Mucosa of descending colon (tissue), 3 donors: Measurements from ENCODE around the gene CNTNAP2. TPM values are rescaled to one million over a fixed set of nuclear protein-coding genes. Genes with fewer than 3 reads are reported as not detected.

Experiments
- ATAC-seq: fragments of 200-7000 bp; cut with Tn5 transposase; one replicate; pipeline ENCODE4 v1.9.1; 2020; ENCODE audit warnings: mild to moderate bottlenecking, moderate library complexity
- DNase-seq, 3 donors: peaks; one replicate each; pipeline ENCODE4 v3.0.0-alpha.2; 2020
- H3K36me3 ChIP-seq: fragments of 200-600 bp; one replicate; pipeline ENCODE4 v1.8.0; 2021; ENCODE audit warnings: low read depth, mild to moderate bottlenecking
- H3K4me1 ChIP-seq: fragments of 200-600 bp; one replicate; pipeline ENCODE4 v1.8.0; 2021; ENCODE audit warnings: low read depth, mild to moderate bottlenecking
- H3K4me3 ChIP-seq: fragments of 200-600 bp; one replicate; pipeline ENCODE4 v1.8.0; 2021; ENCODE audit warnings: mild to moderate bottlenecking
- H3K9me3 ChIP-seq: fragments of 200-600 bp; one replicate; pipeline ENCODE4 v1.8.0; 2021; ENCODE audit warnings: mild to moderate bottlenecking
- CTCF ChIP-seq: fragments of 200-600 bp; IDR thresholded peaks from one replicate; pipeline ENCODE4 v1.8.0; 2022; ENCODE audit warnings: antibody characterized with exemption, mild to moderate bottlenecking
- intact Hi-C, 2 donors: fragments of 100-400 bp; cut with DNase I in 1 of 2; cut with micrococcal nuclease in 1 of 2; formaldehyde crosslinking; loops; one replicate each; pipeline versions ENCODE4 v1.11.0 to v1.11.1; 2022; cut with DNase I, micrococcal nuclease
- total RNA-seq, 3 donors: library from RNA; stranded (reverse); fragmentation: NEBNext Ultra II Directional in 2 of 3; extraction: Animal tissue kit (Norgen Biotek cat#: 25700) in 2 of 3; gene quantifications; one replicate each; pipeline versions ENCODE4 v1.2.1 to v1.2.4, GENCODE V29; 2021 to 2023
- donor health status: DM: no; HTN: no; CAD: no; lungs with moderate emphysema.
- donor health status: DM: no; HTN: no; CAD: no.
- donor health status: DM: no; HTN: yes; CAD: no.

Gene CNTNAP2
- total RNA-seq, 3 donors from 2014 or later = 3.1 to 5.9 (median 4.2) TPM

GRCh38 chr7:148172920-148173319, 2056.3 kb downstream of the CNTNAP2 start:
- H3K36me3 ChIP-seq = no peaks in the 10 kb centered on the region
- ATAC-seq = no peak
- no peak for DNase-seq
- no peak overlapping the region for H3K4me3 ChIP-seq
- H3K4me1 ChIP-seq = no peaks in the 10 kb centered on the region
- no peak for TF ChIP-seq CTCF
- no peaks in the 10 kb centered on the region for H3K9me3 ChIP-seq
- intact Hi-C loops = no loop called here

GRCh38 chr7:148173369-148173768, 2056.8 kb downstream of the CNTNAP2 start:
- Histone ChIP-seq H3K9me3 (no peaks in the 10 kb centered on the region), H3K36me3 (no peaks in the 10 kb centered on the region), H3K4me3 (no peak overlapping the region), H3K4me1 (no peaks in the 10 kb centered on the region)
- DNase-seq (no peak), ATAC-seq (no peak)
- TF ChIP-seq CTCF = no peak
- intact Hi-C loops = no loop called here

GRCh38 chr7:148174376-148174775, 2057.8 kb downstream of the CNTNAP2 start:
- no peak for TF ChIP-seq CTCF
- no peaks in the 10 kb centered on the region for H3K9me3 ChIP-seq
- no peak for ATAC-seq
- no peak overlapping the region for H3K4me3 ChIP-seq
- no peaks in the 10 kb centered on the region for H3K36me3 ChIP-seq
- H3K4me1 ChIP-seq = no peaks in the 10 kb centered on the region
- intact Hi-C loops = no loop called here
- no peak for DNase-seq

- H3K36me3 ChIP-seq = no peaks in the 10 kb centered on the region
- no peak for ATAC-seq
Measured at GRCh38 chr7:148175512-148175911, 2058.9 kb downstream of the CNTNAP2 start.

GRCh38 chr7:148177972-148178371, 2061.4 kb downstream of the CNTNAP2 start:
- no peak overlapping the region for H3K4me3 ChIP-seq
- no peak for TF ChIP-seq CTCF
- ATAC-seq = no peak
- no peaks in the 10 kb centered on the region for H3K4me1 ChIP-seq
- no peak for DNase-seq
- no peaks in the 10 kb centered on the region for H3K36me3 ChIP-seq
- no peaks in the 10 kb centered on the region for H3K9me3 ChIP-seq
- intact Hi-C loops = no loop called here

More at GRCh38 chr7:148175512-148175911, 2058.9 kb downstream of the CNTNAP2 start:
- intact Hi-C loops = no loop called here
- no peak overlapping the region for H3K4me3 ChIP-seq
- H3K4me1 ChIP-seq = no peaks in the 10 kb centered on the region
- no peak for DNase-seq
- no peak for TF ChIP-seq CTCF
- H3K9me3 ChIP-seq = no peaks in the 10 kb centered on the region

GRCh38 chr7:148180075-148180474, 2063.5 kb downstream of the CNTNAP2 start:
- H3K4me3 ChIP-seq = no peak overlapping the region
- ATAC-seq (no peak), DNase-seq (no peak)
- no peaks in the 10 kb centered on the region for H3K4me1 ChIP-seq
- intact Hi-C loops = no loop called here
- no peaks in the 10 kb centered on the region for H3K36me3 ChIP-seq
- no peak for TF ChIP-seq CTCF
- no peaks in the 10 kb centered on the region for H3K9me3 ChIP-seq
